Measurements from ENCODE around the gene CORIN.
"Not testable (repeated sequence)": the region's sequence is repeated elsewhere in the genome, so short reads cannot be mapped to it uniquely, and the experiment has no call there.

Gene CORIN

GRCh38 chr4:47551682-47552081, 286.2 kb downstream of the CORIN start:
- no peak for TF ChIP-seq EZH2phosphoT487 (conservative IDR thresholded peaks at IDR 0.05; ENCODE audit: low read length)
- Histone ChIP-seq H3K4me2 (ENCODE audit: low read depth, low read length, poor library complexity, severe bottlenecking) (no peak overlapping the region), H3K9ac (ENCODE audit: low read length) (no peak overlapping the region), H3K9me2 (replicated peaks; ENCODE audit: insufficient read depth, low read length) (no peaks in the 10 kb centered on the region), H3K27ac (ENCODE audit: low read depth, low read length) (no peak overlapping the region), H3F3A (ENCODE audit: insufficient read depth) (no peaks in the 10 kb centered on the region), H3K4me3 (ENCODE audit: insufficient read depth, low read length, poor library complexity, severe bottlenecking) (no peak overlapping the region), H2AFZ (ENCODE audit: low read depth, low read length, severe bottlenecking) (no peak overlapping the region), H3K9me3 (ENCODE audit: insufficient read depth, low read length) (no peaks in the 10 kb centered on the region), H3K27me3 (ENCODE audit: low read length) (no peaks in the 10 kb centered on the region), H3K79me2 (ENCODE audit: insufficient read depth, low read length) (no peaks in the 10 kb centered on the region), H3K36me3 (ENCODE audit: low read length) (no peaks in the 10 kb centered on the region), H4K20me1 (ENCODE audit: low read depth, low read length) (no peaks in the 10 kb centered on the region)

- Histone ChIP-seq H4K20me1 (ENCODE audit: low read depth, low read length) (no peaks in the 10 kb centered on the region), H3K9me3 (ENCODE audit: insufficient read depth, low read length) (no peaks in the 10 kb centered on the region), H2AFZ (ENCODE audit: low read depth, low read length, severe bottlenecking) (no peak overlapping the region), H3K27ac (ENCODE audit: low read depth, low read length) (no peak overlapping the region), H3F3A (ENCODE audit: insufficient read depth) (no peaks in the 10 kb centered on the region), H3K27me3 (ENCODE audit: low read length) (no peaks in the 10 kb centered on the region), H3K4me3 (ENCODE audit: insufficient read depth, low read length, poor library complexity, severe bottlenecking) (no peak overlapping the region), H3K9me2 (replicated peaks; ENCODE audit: insufficient read depth, low read length) (no peaks in the 10 kb centered on the region), H3K36me3 (ENCODE audit: low read length) (no peaks in the 10 kb centered on the region), H3K9ac (ENCODE audit: low read length) (no peak overlapping the region), H3K4me2 (ENCODE audit: low read depth, low read length, poor library complexity, severe bottlenecking) (no peak overlapping the region), H3K79me2 (ENCODE audit: insufficient read depth, low read length) (no peaks in the 10 kb centered on the region)
- no peak for TF ChIP-seq EZH2phosphoT487 (conservative IDR thresholded peaks at IDR 0.05; ENCODE audit: low read length)
- no peak for TF ChIP-seq CTCF (IDR thresholded peaks at IDR 0.05; ENCODE audit: insufficient read depth, low read length, poor library complexity, severe bottlenecking)
Observed at GRCh38 chr4:47550899-47551548, 286.8 kb downstream of the CORIN start.

- not testable (repeated sequence) for H3K4me3 ChIP-seq (ENCODE audit: insufficient read depth, low read length, poor library complexity, severe bottlenecking); H3K4me2 ChIP-seq (ENCODE audit: low read depth, low read length, poor library complexity, severe bottlenecking); H3K79me2 ChIP-seq (ENCODE audit: insufficient read depth, low read length); H3F3A ChIP-seq (ENCODE audit: insufficient read depth); H3K9me2 ChIP-seq (replicated peaks; ENCODE audit: insufficient read depth, low read length); H3K9me3 ChIP-seq (ENCODE audit: insufficient read depth, low read length); H3K9ac ChIP-seq (ENCODE audit: low read length); H3K27me3 ChIP-seq (ENCODE audit: low read length); H2AFZ ChIP-seq (ENCODE audit: low read depth, low read length, severe bottlenecking); H4K20me1 ChIP-seq (ENCODE audit: low read depth, low read length); H3K36me3 ChIP-seq (ENCODE audit: low read length); H3K27ac ChIP-seq (ENCODE audit: low read depth, low read length)
Observed at GRCh38 chr4:47550357-47550756, 287.5 kb downstream of the CORIN start.
